C4-2B (cell line): ENCODE data around the gene KREMEN1.

Experiments used
- H3K27ac ChIP-seq: fragments of 450-650 bp; 2 replicates; pipeline ENCODE4 v1.5.1; 2017
- ZFX ChIP-seq: fragments of 450-650 bp; IDR thresholded peaks from 2 replicates; pipeline ENCODE4 v1.6.1; 2017
- TF ChIP-seq, protein P1 (sequence below): fragments of 450-650 bp; conservative IDR thresholded peaks from 2 replicates; pipeline ENCODE4 v1.5.1; 2017; ENCODE audit warnings: mild to moderate bottlenecking

KREMEN1 gene

DNA sequence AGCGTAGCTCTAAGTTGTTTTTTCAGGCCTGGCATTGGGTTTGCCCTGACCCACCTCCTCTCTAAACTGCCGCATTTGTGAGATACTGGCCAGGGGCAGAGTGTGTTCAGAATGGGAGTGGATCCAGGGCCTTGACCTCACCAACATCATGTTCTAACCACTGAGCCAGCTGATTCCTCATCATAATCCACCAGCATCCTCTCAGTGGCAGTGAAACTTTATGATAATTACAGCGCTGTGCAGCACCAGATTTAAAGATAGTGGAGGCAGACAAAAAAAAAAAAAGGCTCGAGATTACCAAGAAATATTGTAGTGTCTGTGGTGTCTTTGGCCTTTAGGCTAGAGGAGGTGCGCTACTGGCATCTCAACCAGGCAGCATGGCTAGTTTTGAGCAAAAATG, 53.0 kb downstream of the KREMEN1 start:
- no peak overlapping the region for H3K27ac ChIP-seq
- TF ChIP-seq ZFX = no peak
- TF ChIP-seq, protein P1, sequence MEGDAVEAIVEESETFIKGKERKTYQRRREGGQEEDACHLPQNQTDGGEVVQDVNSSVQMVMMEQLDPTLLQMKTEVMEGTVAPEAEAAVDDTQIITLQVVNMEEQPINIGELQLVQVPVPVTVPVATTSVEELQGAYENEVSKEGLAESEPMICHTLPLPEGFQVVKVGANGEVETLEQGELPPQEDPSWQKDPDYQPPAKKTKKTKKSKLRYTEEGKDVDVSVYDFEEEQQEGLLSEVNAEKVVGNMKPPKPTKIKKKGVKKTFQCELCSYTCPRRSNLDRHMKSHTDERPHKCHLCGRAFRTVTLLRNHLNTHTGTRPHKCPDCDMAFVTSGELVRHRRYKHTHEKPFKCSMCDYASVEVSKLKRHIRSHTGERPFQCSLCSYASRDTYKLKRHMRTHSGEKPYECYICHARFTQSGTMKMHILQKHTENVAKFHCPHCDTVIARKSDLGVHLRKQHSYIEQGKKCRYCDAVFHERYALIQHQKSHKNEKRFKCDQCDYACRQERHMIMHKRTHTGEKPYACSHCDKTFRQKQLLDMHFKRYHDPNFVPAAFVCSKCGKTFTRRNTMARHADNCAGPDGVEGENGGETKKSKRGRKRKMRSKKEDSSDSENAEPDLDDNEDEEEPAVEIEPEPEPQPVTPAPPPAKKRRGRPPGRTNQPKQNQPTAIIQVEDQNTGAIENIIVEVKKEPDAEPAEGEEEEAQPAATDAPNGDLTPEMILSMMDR = no peak

DNA sequence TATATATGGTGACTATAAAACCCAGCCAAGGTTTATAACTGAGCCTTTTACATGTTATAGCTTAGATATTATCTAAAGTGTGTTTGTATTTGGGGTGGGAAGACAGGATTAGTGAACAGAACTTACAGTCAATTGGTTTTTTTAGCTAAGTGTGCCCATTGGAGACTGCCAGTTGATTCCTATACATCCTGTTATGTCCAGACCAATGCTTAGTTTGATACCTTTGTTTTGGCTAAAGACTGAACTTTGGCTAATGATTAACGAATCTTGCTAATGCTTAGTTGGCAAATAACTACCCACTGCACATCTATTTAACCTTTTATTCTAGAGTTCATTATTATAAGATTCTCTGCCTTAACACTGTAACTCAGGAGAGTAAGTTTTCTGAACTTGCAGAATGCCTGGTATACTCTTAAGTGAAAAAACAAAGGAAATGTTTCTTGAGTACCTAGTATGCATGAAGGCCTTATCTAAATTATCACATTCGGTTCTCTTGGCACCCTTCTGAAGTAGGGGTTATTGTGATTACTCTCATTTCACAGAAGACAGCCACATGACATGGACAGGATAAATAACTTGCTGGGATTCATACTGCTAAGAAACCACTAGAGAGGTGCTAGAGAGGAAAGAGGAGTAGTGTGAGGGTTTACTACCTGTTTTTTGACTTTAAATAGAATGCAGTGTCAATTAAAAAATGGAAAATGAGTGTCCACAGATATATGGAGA, 54.0 kb downstream of the KREMEN1 start:
- no peak overlapping the region for H3K27ac ChIP-seq
- TF ChIP-seq ZFX = no peak
- TF ChIP-seq, protein P1 = no peak

DNA sequence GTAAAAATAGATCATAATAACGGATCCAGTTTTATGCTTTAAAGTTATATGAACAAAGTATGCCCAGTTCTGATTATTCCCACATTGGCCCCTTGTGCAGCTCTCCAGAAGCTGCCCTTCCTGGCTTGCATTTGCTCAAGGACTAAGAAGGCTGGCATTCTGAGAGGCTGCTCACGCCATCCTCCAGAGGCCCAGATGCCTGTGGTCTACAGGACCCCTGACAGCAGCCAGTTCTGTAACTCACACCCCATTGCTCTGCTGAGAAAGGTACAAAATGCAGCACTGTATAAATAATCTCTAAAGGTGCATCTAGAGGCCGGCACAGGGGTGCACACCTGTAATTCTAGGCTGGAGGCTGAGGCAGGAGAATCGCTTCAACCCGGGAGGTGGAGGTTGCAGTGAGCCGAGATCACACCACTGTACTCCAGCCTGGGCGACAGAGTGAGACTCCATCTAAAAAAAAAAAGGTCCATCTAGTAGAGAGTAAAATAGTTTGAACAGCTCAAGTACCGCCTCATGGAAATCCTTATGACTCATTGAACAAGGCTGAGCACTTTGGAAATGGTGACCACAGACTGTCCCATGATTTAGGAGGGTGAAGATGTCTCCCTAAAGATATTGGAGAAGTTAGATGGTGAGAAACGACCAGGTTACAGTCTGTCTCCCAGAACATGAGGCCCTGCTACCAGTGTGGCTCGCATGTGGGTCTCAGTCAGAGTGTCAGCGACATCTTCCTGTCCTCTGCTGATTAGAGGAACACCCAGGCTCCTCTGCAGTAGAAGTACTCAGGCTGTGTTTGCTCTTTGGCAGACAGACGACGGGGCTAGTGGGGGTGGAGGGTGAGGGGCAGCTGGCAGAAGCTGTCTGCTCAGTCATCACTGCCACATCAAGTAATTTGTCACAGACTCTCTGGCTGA, 56.3 kb downstream of the KREMEN1 start:
- H3K27ac ChIP-seq = no peak overlapping the region; the same call in 1 of the 2 replicates
- TF ChIP-seq, protein P1 = no peak
- no peak for TF ChIP-seq ZFX

DNA sequence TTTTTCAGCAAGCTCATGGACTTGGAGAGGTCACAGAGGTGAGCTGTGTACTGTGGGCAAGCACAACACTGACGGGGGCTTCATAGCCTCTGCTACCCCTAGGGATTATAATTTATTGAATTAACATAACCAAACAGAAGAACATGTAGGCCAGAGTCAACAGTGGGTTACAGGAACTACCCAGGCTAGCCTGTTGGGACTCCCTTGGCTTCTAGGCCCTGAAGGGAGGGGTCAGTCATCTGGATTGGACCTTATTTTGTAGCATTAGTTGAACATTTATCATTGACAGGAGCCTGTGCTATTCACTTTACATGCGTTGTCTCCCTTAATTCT, 56.9 kb downstream of the KREMEN1 start:
- H3K27ac ChIP-seq = no peak overlapping the region; the same call in 1 of the 2 replicates
- TF ChIP-seq ZFX = no peak
- TF ChIP-seq, protein P1 = no peak

DNA sequence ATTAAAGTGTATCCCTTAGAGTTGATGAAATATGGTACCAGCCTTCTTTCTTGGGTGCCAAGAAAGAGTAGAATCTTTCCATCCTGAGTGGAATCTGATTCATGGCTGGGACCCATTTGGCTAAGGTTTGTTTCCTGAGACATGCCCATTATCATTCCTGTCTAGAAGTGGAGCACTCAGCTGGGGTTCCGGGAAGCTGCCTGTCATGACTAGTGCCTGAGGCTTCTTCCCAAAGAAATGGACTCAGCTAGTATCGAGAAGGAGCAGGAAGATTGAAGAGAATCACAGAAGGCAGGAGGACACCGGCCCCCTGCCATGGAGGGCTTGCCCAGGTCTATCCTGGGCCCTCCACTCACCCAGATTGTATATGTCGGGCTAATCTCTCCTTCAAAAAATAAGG, 57.6 kb downstream of the KREMEN1 start:
- no peak overlapping the region for H3K27ac ChIP-seq

DNA sequence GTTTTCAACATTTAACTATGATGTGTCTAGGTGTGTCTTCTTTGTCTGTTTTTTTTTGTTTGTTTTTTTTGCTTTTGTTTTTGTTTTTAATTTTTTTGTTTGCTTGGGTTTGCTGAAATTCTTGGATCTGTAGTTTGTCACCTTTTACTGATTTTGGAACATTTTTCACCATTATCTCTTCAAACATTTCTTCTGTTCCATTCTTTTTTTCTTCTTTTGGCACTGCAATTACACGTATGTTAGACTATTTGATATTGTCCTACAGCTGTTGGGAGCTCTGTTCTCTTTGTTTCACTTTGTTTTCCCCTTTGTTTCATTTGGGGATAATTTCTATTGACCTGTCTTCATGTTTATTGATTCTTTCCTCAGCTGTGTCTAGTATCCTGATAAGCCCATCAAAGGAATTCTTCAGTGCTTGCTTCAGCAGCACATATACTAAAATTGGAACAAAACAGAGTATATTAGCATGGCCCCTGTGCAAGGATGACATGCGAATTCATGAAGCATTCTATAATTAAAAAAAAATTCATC, 60.8 kb downstream of the KREMEN1 start:
- no peak overlapping the region for H3K27ac ChIP-seq
- no peak for TF ChIP-seq ZFX

More for the DNA sequence above, 57.6 kb downstream of the KREMEN1 start:
- TF ChIP-seq, protein P1 = no peak
- no peak for TF ChIP-seq ZFX

DNA sequence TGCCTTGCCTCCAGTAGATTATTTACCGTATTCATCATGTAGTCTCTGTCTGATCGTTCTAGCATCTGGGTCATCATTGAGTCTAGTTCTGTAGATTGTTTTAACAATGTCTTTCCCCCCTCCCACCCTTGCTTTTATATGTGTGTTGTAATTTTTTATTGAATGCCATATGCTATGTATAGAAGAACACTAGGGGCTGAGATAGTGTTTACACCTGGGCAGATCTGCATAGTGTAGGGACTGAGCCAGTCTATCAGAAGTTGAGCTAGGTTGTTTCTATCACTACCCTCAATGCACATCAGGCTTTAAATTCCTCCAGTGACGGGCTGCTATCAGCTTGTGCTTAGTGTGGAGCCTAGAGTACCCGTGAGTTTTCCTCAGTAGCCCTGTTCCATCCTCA, 61.6 kb downstream of the KREMEN1 start:
- TF ChIP-seq, protein P1 = no peak
- no peak for TF ChIP-seq ZFX
- H3K27ac ChIP-seq = no peak overlapping the region
